Right lobe of liver (tissue), 4 donors: ENCODE data around the gene TRIP4.

Experiments used
- POLR2A ChIP-seq: fragments of 450-650 bp; IDR thresholded peaks from one replicate; pipeline ENCODE4 v1.6.1; 2017; ENCODE audit warnings: antibody characterized with exemption, mild to moderate bottlenecking
- TF ChIP-seq, protein P1 (sequence below), 4 donors: fragments of 200-600 bp in 3 of 4; fragments of 450-650 bp in 1 of 4; IDR thresholded peaks; one replicate each; pipeline versions ENCODE4 v1.5.1 to v1.8.0; 2016 to 2022; ENCODE audit warnings: antibody characterized with exemption in 4 of 4, mild to moderate bottlenecking in 2 of 4
- donor health status: DM: no; HTN: no; CAD: no.
- donor health status: DM: no; HTN: no; CAD: no.
- donor health status: DM: no; HTN: yes; CAD: no.

DNA sequence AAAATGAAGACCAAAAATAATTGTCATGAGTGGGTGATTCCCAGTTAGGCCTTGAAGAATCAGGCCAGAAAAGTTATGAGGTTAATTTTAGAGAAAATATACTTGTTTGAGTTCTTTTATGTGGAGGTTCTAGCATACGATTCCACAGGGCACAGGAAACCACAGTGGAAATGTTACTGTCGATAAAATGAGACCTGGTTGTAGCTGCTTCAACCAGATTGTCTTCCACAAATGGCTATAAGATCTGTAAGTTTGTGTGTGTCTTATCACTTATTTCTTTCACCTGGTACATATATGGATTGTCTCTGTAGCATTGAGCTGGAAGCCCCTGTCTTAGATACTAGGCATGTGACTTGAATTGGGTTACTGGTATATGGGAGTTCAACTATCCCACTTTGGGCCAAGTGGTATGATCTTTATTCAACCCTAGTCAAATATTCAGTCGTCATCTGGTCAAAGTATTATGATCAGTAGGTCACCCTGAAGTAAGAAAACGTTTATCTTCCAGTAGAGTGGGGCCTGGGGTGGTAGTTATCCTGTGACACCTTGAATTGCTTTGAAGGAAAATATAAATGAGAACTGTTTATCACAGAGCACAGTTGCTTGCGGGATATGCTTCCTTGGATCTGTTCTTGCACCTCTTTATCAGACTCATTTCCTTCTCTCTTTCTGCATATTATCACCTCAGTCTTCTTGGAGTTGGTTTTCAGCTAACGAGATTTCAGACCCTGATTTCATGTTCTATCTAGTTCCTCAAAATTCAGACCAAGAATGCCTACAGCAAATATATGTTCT, 51.2 kb downstream of the TRIP4 start:
- TF ChIP-seq, protein P1, sequence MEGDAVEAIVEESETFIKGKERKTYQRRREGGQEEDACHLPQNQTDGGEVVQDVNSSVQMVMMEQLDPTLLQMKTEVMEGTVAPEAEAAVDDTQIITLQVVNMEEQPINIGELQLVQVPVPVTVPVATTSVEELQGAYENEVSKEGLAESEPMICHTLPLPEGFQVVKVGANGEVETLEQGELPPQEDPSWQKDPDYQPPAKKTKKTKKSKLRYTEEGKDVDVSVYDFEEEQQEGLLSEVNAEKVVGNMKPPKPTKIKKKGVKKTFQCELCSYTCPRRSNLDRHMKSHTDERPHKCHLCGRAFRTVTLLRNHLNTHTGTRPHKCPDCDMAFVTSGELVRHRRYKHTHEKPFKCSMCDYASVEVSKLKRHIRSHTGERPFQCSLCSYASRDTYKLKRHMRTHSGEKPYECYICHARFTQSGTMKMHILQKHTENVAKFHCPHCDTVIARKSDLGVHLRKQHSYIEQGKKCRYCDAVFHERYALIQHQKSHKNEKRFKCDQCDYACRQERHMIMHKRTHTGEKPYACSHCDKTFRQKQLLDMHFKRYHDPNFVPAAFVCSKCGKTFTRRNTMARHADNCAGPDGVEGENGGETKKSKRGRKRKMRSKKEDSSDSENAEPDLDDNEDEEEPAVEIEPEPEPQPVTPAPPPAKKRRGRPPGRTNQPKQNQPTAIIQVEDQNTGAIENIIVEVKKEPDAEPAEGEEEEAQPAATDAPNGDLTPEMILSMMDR (IDR thresholded peaks at IDR 0.05): no peak
- TF ChIP-seq POLR2A: no peak
